ENCODE results near the gene SF3B5.
"Not testable (repeated sequence)": the region's sequence is repeated elsewhere in the genome, so short reads cannot be mapped to it uniquely, and the experiment has no call there.

SF3B5 gene

GRCh38 chr6:144133225-144133821 lies 38.0 kb upstream of the SF3B5 start:
- no peak overlapping the region for H3K27ac ChIP-seq (ENCODE audit: low read depth in 2 of 2, low read length in 2 of 2)
- H3K36me3 ChIP-seq (ENCODE audit: control insufficient read depth in 2 of 2, insufficient read depth in 2 of 2, low read length in 2 of 2), result no peaks in the 10 kb centered on the region
- no peaks in the 10 kb centered on the region for H3K9me3 ChIP-seq (ENCODE audit: control insufficient read depth in 2 of 2, low read length in 2 of 2)
- no peak overlapping the region for H3K4me3 ChIP-seq (ENCODE audit: low read length in 2 of 2)
- H3K27me3 ChIP-seq (ENCODE audit: control insufficient read depth in 2 of 2, insufficient read depth in 2 of 2, low read length in 2 of 2), result no peaks in the 10 kb centered on the region
- no peaks in the 10 kb centered on the region for H3K4me1 ChIP-seq (ENCODE audit: control insufficient read depth in 2 of 2, insufficient read depth in 2 of 2, low read length in 2 of 2)
- no peak overlapping the region for H3K9ac ChIP-seq (ENCODE audit: low read depth in 1 of 2, low read length in 2 of 2)

DNA sequence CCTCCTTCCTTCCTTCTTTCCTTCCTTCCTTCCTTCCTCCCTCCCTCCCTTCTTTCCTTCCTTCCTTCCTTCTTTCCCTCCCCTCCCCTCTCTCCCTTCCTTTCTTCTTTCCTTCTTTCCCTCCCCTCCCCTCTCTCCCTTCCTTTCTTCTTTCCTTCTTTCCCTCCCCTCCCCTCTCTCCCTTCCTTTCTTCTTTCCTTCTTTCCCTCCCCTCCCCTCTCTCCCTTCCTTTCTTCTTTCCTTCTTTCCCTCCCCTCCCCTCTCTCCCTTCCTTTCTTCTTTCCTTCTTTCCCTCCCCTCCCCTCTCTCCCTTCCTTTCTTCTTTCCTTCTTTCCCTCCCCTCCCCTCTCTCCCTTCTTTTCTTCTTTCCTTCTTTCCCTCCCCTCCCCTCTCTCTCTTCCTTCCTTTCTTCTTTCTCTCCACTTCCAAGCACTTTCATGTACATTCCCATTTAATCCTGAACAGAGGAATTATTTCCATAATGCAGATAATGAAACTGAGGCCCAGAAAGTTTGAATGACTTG lies 36.9 kb upstream of the SF3B5 start:
- not testable (repeated sequence) for H3K9me3 ChIP-seq (ENCODE audit: control insufficient read depth in 2 of 2, low read length in 2 of 2); H3K27ac ChIP-seq (ENCODE audit: low read depth in 2 of 2, low read length in 2 of 2); H3K4me3 ChIP-seq (ENCODE audit: low read length in 2 of 2); H3K27me3 ChIP-seq (ENCODE audit: control insufficient read depth in 2 of 2, insufficient read depth in 2 of 2, low read length in 2 of 2); H3K9ac ChIP-seq (ENCODE audit: low read depth in 1 of 2, low read length in 2 of 2); H3K4me1 ChIP-seq (ENCODE audit: control insufficient read depth in 2 of 2, insufficient read depth in 2 of 2, low read length in 2 of 2); H3K36me3 ChIP-seq (ENCODE audit: control insufficient read depth in 2 of 2, insufficient read depth in 2 of 2, low read length in 2 of 2)

GRCh38 chr6:144131248-144131709 lies 35.9 kb upstream of the SF3B5 start:
- H3K4me1 ChIP-seq (ENCODE audit: control insufficient read depth in 2 of 2, insufficient read depth in 2 of 2, low read length in 2 of 2), result no peaks in the 10 kb centered on the region
- H3K4me3 ChIP-seq (ENCODE audit: low read length in 2 of 2), result no peak overlapping the region
- H3K27me3 ChIP-seq (ENCODE audit: control insufficient read depth in 2 of 2, insufficient read depth in 2 of 2, low read length in 2 of 2), result no peaks in the 10 kb centered on the region
- H3K27ac ChIP-seq (ENCODE audit: low read depth in 2 of 2, low read length in 2 of 2), result no peak overlapping the region
- no peaks in the 10 kb centered on the region for H3K9me3 ChIP-seq (ENCODE audit: control insufficient read depth in 2 of 2, low read length in 2 of 2)
- no peaks in the 10 kb centered on the region for H3K36me3 ChIP-seq (ENCODE audit: control insufficient read depth in 2 of 2, insufficient read depth in 2 of 2, low read length in 2 of 2)
- no peak overlapping the region for H3K9ac ChIP-seq (ENCODE audit: low read depth in 1 of 2, low read length in 2 of 2)

DNA sequence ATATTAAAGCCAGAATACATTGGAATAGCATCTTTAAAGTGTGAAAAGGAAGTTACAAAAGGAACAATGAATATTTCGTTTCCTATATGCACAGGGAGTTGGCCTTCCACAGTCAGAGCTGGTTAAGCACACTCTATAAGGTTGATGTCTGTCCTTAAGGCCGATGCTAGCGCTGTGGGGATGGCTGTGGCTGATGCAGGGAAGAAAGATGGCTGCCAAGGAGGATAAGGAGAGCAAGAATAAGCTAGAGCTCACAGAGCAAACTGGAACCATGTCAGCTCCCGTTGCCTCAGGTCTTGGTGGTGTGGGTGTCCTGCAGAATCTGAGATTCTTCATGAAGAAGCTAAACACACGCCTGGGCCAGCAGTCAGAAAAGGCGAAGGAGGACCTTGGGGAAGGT lies 34.1 kb upstream of the SF3B5 start:
- Histone ChIP-seq H3K27ac (ENCODE audit: low read depth in 2 of 2, low read length in 2 of 2) (no peak overlapping the region), H3K4me1 (ENCODE audit: control insufficient read depth in 2 of 2, insufficient read depth in 2 of 2, low read length in 2 of 2) (no peaks in the 10 kb centered on the region), H3K9ac (ENCODE audit: low read depth in 1 of 2, low read length in 2 of 2) (no peak overlapping the region), H3K9me3 (ENCODE audit: control insufficient read depth in 2 of 2, low read length in 2 of 2) (no peaks in the 10 kb centered on the region), H3K36me3 (ENCODE audit: control insufficient read depth in 2 of 2, insufficient read depth in 2 of 2, low read length in 2 of 2) (no peaks in the 10 kb centered on the region), H3K27me3 (ENCODE audit: control insufficient read depth in 2 of 2, insufficient read depth in 2 of 2, low read length in 2 of 2) (no peaks in the 10 kb centered on the region), H3K4me3 (ENCODE audit: low read length in 2 of 2) (no peak overlapping the region)

DNA sequence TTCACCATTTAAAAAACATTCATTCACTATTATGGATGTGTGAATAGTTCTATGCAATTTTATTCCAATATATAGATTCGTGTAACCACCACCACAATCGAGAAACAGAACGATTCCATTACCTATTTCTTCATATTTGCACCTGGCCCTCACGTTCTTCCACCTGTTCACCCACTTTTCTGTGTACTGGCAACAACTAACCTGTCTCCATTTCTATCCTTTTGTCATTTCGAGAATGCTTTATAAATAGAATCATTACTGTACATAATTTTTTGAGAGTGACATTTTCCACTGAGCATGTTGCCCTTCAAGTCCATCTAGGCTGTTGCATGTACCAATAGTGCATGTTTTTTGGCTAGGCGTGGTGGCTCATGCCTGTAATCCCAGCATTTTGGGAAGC lies 31.7 kb upstream of the SF3B5 start:
- Histone ChIP-seq H3K4me3 (ENCODE audit: low read length in 2 of 2) (no peak overlapping the region), H3K27me3 (ENCODE audit: control insufficient read depth in 2 of 2, insufficient read depth in 2 of 2, low read length in 2 of 2) (no peaks in the 10 kb centered on the region), H3K4me1 (ENCODE audit: control insufficient read depth in 2 of 2, insufficient read depth in 2 of 2, low read length in 2 of 2) (no peaks in the 10 kb centered on the region), H3K36me3 (ENCODE audit: control insufficient read depth in 2 of 2, insufficient read depth in 2 of 2, low read length in 2 of 2) (no peaks in the 10 kb centered on the region), H3K9ac (ENCODE audit: low read depth in 1 of 2, low read length in 2 of 2) (no peak overlapping the region), H3K9me3 (ENCODE audit: control insufficient read depth in 2 of 2, low read length in 2 of 2) (no peaks in the 10 kb centered on the region), H3K27ac (ENCODE audit: low read depth in 2 of 2, low read length in 2 of 2) (no peak overlapping the region)

- no peak overlapping the region for H3K27ac ChIP-seq (ENCODE audit: low read depth in 2 of 2, low read length in 2 of 2)
- H3K4me1 ChIP-seq (ENCODE audit: control insufficient read depth in 2 of 2, insufficient read depth in 2 of 2, low read length in 2 of 2), result no peaks in the 10 kb centered on the region
- H3K27me3 ChIP-seq (ENCODE audit: control insufficient read depth in 2 of 2, insufficient read depth in 2 of 2, low read length in 2 of 2), result no peaks in the 10 kb centered on the region
- no peaks in the 10 kb centered on the region for H3K9me3 ChIP-seq (ENCODE audit: control insufficient read depth in 2 of 2, low read length in 2 of 2)
- H3K36me3 ChIP-seq (ENCODE audit: control insufficient read depth in 2 of 2, insufficient read depth in 2 of 2, low read length in 2 of 2), result no peaks in the 10 kb centered on the region
- no peak overlapping the region for H3K9ac ChIP-seq (ENCODE audit: low read depth in 1 of 2, low read length in 2 of 2)
- H3K4me3 ChIP-seq (ENCODE audit: low read length in 2 of 2), result no peak overlapping the region
Observed at GRCh38 chr6:144123836-144124235, 28.5 kb upstream of the SF3B5 start.

DNA sequence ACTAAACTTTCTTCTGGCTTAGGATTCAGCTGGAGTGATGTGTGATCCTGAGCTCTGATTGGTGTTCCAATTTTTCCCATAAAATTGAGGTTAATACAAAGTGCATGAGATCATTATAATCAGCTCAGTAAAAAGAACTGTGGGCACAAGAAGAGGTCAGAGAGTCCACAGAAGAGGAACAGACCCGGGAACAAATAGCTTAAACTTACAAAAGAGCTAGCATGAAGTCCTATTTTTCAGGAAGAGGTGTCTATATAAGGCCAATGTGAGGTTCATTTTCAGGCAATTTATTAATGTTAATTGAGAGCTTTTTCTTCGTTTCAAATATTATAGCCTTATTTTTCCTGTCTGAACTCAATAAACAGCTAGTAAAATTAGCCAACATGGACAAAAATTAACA lies 28.0 kb upstream of the SF3B5 start:
- Histone ChIP-seq H3K4me3 (ENCODE audit: low read length in 2 of 2) (no peak overlapping the region), H3K27me3 (ENCODE audit: control insufficient read depth in 2 of 2, insufficient read depth in 2 of 2, low read length in 2 of 2) (no peaks in the 10 kb centered on the region), H3K9me3 (ENCODE audit: control insufficient read depth in 2 of 2, low read length in 2 of 2) (no peaks in the 10 kb centered on the region), H3K27ac (ENCODE audit: low read depth in 2 of 2, low read length in 2 of 2) (no peak overlapping the region), H3K36me3 (ENCODE audit: control insufficient read depth in 2 of 2, insufficient read depth in 2 of 2, low read length in 2 of 2) (no peaks in the 10 kb centered on the region), H3K9ac (ENCODE audit: low read depth in 1 of 2, low read length in 2 of 2) (no peak overlapping the region), H3K4me1 (ENCODE audit: control insufficient read depth in 2 of 2, insufficient read depth in 2 of 2, low read length in 2 of 2) (no peaks in the 10 kb centered on the region)

DNA sequence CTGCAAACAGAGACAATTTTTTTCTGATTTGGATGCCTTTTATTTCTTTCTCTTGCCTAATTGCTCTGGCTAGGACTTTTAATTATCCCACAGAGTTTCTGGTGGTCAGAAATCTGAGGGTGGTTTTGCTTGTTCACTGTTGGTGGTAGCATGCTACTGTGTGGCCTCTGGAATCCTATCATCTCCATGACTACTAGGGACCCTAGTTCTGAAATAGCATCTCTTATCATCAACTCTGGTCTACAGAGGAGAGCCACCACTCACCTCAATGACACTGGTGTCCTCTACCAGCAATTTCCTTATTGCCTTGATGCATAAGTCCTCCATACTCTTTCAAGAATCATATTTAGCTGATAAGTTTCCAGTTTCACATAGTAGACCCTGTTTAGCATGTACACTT lies 27.5 kb upstream of the SF3B5 start:
- no peak overlapping the region for H3K27ac ChIP-seq (ENCODE audit: low read depth in 2 of 2, low read length in 2 of 2)
- no peaks in the 10 kb centered on the region for H3K27me3 ChIP-seq (ENCODE audit: control insufficient read depth in 2 of 2, insufficient read depth in 2 of 2, low read length in 2 of 2)
- H3K9me3 ChIP-seq (ENCODE audit: control insufficient read depth in 2 of 2, low read length in 2 of 2), result no peaks in the 10 kb centered on the region
- H3K4me3 ChIP-seq (ENCODE audit: low read length in 2 of 2), result no peak overlapping the region
- H3K9ac ChIP-seq (ENCODE audit: low read depth in 1 of 2, low read length in 2 of 2), result no peak overlapping the region
- H3K4me1 ChIP-seq (ENCODE audit: control insufficient read depth in 2 of 2, insufficient read depth in 2 of 2, low read length in 2 of 2), result no peaks in the 10 kb centered on the region
- H3K36me3 ChIP-seq (ENCODE audit: control insufficient read depth in 2 of 2, insufficient read depth in 2 of 2, low read length in 2 of 2), result no peaks in the 10 kb centered on the region

DNA sequence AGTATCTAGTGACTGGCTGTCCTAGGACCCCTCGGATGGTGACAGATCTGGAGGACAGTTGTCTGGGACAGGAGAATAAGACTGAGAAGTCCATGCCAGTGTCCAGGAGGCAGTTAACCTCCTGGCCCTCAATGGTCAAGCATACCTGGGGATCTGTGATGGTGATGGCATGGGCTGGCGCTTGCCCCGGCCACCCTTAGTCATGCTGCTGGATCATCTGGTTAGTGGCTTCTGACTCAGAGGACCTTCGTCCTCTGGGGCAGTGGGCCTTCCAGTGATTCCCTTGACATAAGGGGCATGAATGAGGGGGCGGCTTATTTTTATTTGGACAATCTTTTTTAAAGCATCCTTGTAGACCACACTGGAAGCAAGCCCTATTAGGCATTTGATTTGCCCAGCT lies 24.0 kb upstream of the SF3B5 start:
- no peaks in the 10 kb centered on the region for H3K4me1 ChIP-seq (ENCODE audit: control insufficient read depth in 2 of 2, insufficient read depth in 2 of 2, low read length in 2 of 2)

GRCh38 chr6:144115219-144115618 lies 19.8 kb upstream of the SF3B5 start:
- Histone ChIP-seq H3K36me3 (ENCODE audit: control insufficient read depth in 2 of 2, insufficient read depth in 2 of 2, low read length in 2 of 2) (no peaks in the 10 kb centered on the region), H3K9ac (ENCODE audit: low read depth in 1 of 2, low read length in 2 of 2) (no peak overlapping the region), H3K4me1 (ENCODE audit: control insufficient read depth in 2 of 2, insufficient read depth in 2 of 2, low read length in 2 of 2) (no peaks in the 10 kb centered on the region), H3K9me3 (ENCODE audit: control insufficient read depth in 2 of 2, low read length in 2 of 2) (no peaks in the 10 kb centered on the region), H3K27ac (ENCODE audit: low read depth in 2 of 2, low read length in 2 of 2) (no peak overlapping the region), H3K27me3 (ENCODE audit: control insufficient read depth in 2 of 2, insufficient read depth in 2 of 2, low read length in 2 of 2) (no peaks in the 10 kb centered on the region), H3K4me3 (ENCODE audit: low read length in 2 of 2) (no peak overlapping the region)

More for the DNA sequence above, 24.0 kb upstream of the SF3B5 start:
- no peak overlapping the region for H3K27ac ChIP-seq (ENCODE audit: low read depth in 2 of 2, low read length in 2 of 2)
- H3K9ac ChIP-seq (ENCODE audit: low read depth in 1 of 2, low read length in 2 of 2), result no peak overlapping the region
- H3K36me3 ChIP-seq (ENCODE audit: control insufficient read depth in 2 of 2, insufficient read depth in 2 of 2, low read length in 2 of 2), result no peaks in the 10 kb centered on the region
- H3K27me3 ChIP-seq (ENCODE audit: control insufficient read depth in 2 of 2, insufficient read depth in 2 of 2, low read length in 2 of 2), result no peaks in the 10 kb centered on the region
- H3K9me3 ChIP-seq (ENCODE audit: control insufficient read depth in 2 of 2, low read length in 2 of 2), result no peaks in the 10 kb centered on the region
- H3K4me3 ChIP-seq (ENCODE audit: low read length in 2 of 2), result no peak overlapping the region

DNA sequence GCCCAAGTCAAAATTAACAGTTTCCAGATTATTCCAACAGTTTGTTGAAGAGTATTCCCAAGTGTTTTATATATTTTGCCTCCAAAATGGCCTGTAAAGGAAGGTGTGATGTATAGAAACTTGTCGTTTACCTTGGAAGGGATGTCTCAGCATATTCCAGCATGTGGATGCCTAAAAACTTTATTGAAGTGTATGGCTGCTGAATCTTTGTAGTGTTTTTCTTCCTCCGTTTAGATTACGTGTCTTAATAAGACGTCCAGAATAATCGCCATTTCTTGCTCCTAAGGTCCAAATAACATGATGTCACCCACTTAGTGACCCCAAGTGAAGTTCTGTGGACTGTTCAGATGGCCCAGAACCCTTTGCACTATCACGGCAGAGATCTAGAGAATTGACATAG lies 18.0 kb upstream of the SF3B5 start:
- H3K27ac ChIP-seq (ENCODE audit: low read depth in 2 of 2, low read length in 2 of 2), result no peak overlapping the region

More for the DNA sequence above, 18.0 kb upstream of the SF3B5 start:
- H3K4me3 ChIP-seq (ENCODE audit: low read length in 2 of 2), result no peak overlapping the region
- no peak overlapping the region for H3K9ac ChIP-seq (ENCODE audit: low read depth in 1 of 2, low read length in 2 of 2)
- H3K9me3 ChIP-seq (ENCODE audit: control insufficient read depth in 2 of 2, low read length in 2 of 2), result no peaks in the 10 kb centered on the region
- H3K4me1 ChIP-seq (ENCODE audit: control insufficient read depth in 2 of 2, insufficient read depth in 2 of 2, low read length in 2 of 2), result no peaks in the 10 kb centered on the region
- H3K27me3 ChIP-seq (ENCODE audit: control insufficient read depth in 2 of 2, insufficient read depth in 2 of 2, low read length in 2 of 2), result no peaks in the 10 kb centered on the region
- H3K36me3 ChIP-seq (ENCODE audit: control insufficient read depth in 2 of 2, insufficient read depth in 2 of 2, low read length in 2 of 2), result no peaks in the 10 kb centered on the region
